HG03575 (cell line): ENCODE data around the gene STAM.

Source experiments
- ATAC-seq: cut with Tn5 transposase; IDR thresholded peaks from one replicate; pipeline ENCODE4 v1.9.1; 2021; ENCODE audit not compliant: unreplicated experiment, insufficient number of reproducible peaks, low FRiP score; ENCODE audit errors: extremely low read depth

STAM gene

GRCh38 chr10:17747883-17748550, 104.1 kb downstream of the STAM start:
- ATAC-seq: no peak

- ATAC-seq: no peak
Observed at GRCh38 chr10:17749890-17750289, 105.9 kb downstream of the STAM start.

DNA sequence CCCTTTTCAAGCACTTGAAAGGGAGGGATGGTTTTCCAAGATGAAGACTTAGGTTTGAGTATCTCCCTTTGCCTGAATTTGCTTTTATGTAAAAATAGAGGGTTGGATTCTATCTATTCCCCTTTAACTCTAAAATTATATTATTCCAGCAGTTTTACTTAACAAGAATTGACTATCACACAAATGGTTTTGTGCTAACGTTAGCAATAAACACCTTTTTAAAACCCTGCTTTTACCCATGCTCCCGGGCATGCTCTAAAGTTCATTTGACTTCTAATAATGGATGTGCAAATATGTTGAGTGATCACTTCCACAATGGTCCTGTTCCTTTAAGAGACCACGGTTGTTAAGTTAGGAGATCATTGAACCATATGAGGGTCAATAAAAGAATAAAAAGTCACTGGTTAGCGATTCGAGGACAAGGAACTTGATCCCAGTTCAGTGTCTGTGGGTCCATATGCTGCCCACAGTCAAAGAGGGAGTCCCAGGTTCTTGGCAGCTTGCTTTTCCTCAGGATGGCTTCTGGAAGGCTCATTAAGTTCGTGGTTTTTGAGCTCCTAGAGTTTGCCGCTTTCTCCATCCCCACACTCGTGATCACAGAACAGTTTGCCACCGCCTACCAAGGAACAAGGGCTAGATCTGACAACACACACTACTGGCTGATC, 108.0 kb downstream of the STAM start, which contains the start of gene TMEM236:
TMEM236 (plus strand) TSS at position 421 of the 665 bp plus-strand sequence; CDS start at position 516, 95 bp downstream.
- no peak for ATAC-seq

DNA sequence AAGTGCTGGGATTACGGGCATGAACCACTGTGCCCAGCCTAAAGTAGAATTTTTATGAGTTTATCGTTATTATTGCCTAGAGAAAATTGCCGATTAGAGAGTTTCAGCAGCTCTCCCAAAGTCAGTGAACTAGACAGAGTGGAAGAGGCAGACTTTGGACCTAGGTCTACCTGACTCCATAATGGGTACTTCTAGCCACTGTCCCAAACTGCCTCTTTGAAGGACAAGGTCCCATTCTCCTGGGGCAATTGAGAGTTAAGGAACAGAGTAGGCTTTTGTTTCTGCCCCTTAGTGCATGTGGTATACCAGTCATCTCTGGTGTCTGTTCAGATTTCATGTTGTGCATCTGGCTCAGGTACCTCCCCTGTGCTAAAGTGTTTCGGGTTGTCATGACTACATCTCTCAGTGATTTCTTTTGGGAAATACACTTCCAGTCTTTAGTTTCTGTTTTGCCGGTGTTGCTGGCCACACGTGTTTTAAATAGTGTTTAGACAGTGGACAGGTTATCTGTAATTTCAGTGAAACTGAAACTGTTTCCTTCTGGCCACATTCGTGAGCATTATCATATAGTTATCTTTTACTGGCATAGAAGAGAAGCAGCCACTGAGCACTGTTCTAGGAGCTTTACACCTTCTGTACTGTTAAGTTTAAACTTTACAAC, 112.7 kb downstream of the STAM start:
- ATAC-seq: peak; percentile 72

- no peak for ATAC-seq
Observed at GRCh38 chr10:17758200-17758599, 114.2 kb downstream of the STAM start.

- ATAC-seq: no peak
Observed at GRCh38 chr10:17758896-17759295, 114.9 kb downstream of the STAM start.

DNA sequence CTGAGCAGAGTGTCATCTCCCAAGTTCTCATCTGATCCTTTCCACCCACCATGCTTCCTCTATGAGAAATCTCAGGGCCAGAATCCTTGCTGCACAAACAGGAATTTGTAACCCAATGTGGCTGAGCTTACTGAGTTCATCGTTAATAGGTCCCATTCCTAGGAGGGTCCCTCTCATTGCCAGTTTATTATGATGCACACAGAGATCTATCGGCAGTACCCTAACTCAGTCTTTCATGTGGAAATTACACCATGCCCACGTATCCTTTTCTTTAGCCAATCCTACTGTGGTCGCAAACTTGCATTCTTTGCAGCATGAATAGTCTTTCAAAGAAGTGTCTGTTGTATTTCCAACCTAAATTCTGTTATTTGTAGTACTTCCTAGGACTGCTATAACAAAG, 120.2 kb downstream of the STAM start:
- ATAC-seq: no peak

DNA sequence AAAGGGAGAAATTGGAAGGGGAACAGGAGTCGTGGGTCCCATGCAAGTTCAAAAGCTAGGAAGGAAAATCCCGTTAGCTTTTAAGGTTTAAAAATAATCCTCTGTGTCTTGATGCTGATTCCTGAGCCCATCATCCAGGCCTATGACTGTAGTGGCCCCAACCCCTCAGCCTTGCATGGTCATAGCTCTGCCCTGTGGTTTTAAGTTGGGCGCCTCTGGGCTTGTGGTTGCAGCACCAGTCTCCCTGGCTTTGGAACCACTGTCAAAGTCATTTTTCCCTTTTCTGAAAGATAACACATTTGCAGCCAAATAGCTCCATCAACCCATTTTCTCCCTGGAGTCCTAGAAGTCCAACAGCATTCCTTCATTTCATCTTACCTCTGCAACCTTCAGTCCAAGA, 121.7 kb downstream of the STAM start:
- ATAC-seq: no peak
